ENCODE results near the gene CIDEA. TPM values are rescaled to one million over a fixed set of nuclear protein-coding genes. Genes with fewer than 3 reads are reported as not detected.

Gene CIDEA
- total RNA-seq, 1 donor from 2014 or later = not detected

DNA sequence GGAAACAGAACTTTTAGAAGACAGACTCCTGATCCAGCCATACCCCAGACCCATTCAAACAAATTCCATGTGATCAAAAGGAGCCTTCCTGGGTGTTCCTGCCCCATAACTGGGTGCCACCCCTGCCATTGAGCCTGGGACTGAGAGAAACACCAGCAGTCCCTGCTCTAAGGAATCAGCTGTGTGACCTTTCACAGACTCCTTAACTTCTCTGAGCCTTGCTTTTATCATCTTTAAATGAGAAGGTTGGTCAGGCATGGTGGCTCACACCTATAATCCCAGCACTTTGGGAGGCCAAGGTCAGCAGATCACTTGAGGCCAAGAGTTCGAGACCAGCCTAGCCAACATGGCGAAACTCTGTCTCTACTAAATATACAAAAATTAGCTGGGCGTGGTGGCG is 20.6 kb downstream of the CIDEA start:
- intact Hi-C loops (cut with DNase I) = no loop called here
- Histone ChIP-seq H3K27ac (no peak overlapping the region), H3K27me3 (no peaks in the 10 kb centered on the region), H3K4me3 (no peak overlapping the region), H3K36me3 (no peaks in the 10 kb centered on the region), H3K4me1 (peaks cover 15% of the 10 kb centered on the region), H3K9me3 (no peaks in the 10 kb centered on the region)
- DNase-seq (no peak), ATAC-seq (no peak)
- TF ChIP-seq, protein P1, sequence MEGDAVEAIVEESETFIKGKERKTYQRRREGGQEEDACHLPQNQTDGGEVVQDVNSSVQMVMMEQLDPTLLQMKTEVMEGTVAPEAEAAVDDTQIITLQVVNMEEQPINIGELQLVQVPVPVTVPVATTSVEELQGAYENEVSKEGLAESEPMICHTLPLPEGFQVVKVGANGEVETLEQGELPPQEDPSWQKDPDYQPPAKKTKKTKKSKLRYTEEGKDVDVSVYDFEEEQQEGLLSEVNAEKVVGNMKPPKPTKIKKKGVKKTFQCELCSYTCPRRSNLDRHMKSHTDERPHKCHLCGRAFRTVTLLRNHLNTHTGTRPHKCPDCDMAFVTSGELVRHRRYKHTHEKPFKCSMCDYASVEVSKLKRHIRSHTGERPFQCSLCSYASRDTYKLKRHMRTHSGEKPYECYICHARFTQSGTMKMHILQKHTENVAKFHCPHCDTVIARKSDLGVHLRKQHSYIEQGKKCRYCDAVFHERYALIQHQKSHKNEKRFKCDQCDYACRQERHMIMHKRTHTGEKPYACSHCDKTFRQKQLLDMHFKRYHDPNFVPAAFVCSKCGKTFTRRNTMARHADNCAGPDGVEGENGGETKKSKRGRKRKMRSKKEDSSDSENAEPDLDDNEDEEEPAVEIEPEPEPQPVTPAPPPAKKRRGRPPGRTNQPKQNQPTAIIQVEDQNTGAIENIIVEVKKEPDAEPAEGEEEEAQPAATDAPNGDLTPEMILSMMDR (IDR thresholded peaks at IDR 0.05) = no peak

DNA sequence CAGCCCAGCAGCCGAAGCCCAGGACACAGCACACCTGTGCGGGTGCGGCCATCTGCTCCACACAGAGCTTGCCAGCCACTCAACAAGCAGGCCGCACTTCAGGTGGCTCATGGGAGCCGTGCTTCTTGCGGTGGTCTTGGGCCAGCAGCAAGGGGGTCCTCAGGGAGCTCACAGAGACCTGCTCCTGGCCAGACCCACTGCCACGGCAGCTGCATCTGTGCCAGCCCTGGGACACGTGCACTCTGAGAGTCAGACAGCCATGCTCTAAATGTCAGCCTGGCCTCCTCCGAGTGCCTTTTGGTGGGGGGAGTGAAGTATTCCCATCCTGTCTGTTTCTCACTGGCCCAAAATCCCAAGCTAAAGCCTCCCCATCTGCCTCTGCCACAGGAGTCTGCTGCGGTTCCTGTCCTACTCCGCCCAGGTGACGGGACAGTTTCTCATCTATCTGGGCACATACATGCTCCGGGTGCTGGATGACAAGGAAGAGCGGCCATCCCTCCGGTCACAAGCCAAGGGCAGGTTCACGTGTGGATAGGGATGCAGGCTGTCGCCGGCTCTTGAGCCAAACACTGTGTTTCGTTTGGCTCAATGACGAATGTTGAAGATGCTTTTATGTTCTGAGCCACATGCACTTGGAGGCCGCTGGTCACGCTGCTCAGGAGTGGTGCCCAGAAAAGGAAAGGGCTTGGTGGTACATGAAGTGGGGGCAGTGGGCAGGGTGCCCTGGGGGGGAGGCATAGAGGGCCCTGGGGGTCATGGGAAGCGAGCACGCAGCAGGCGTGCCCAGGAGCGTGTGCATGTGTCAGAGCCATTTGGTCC is 22.8 kb downstream of the CIDEA start:
- H3K36me3 ChIP-seq = no peaks in the 10 kb centered on the region
- H3K4me3 ChIP-seq = no peak overlapping the region
- intact Hi-C loops (cut with DNase I) = no loop called here
- no peak overlapping the region for H3K27ac ChIP-seq
- ATAC-seq (no peak), DNase-seq (no peak)
- H3K27me3 ChIP-seq = no peaks in the 10 kb centered on the region
- TF ChIP-seq, protein P1 (IDR thresholded peaks at IDR 0.05) = no peak
- H3K9me3 ChIP-seq = no peaks in the 10 kb centered on the region
- H3K4me1 ChIP-seq = peaks cover 15% of the 10 kb centered on the region

DNA sequence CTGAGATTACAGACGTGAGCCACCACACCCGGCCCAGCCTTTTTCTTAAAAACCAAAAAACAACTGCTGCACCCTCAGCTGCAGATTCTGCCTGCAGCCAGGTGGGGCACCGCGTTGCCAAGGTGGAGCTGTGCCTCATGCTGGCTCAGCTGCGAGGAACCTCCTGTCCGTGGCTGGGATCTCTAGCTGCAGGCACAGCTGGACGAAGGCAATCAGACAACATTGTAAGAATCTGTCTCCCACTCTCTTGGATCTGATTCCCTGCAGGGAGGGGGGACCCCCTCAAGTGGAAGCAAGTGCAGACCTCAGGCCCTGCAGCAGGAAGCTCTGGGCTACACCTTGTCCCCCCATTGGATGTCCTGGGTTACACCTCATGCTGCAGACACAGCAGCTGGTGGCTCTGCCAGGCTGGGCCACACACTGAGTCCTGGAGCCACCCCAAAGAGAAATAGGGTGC is 24.1 kb downstream of the CIDEA start:
- H3K27ac ChIP-seq = peak overlapping the region; percentile 90
- no peaks in the 10 kb centered on the region for H3K9me3 ChIP-seq
- intact Hi-C loops (cut with DNase I) = no loop called here
- H3K36me3 ChIP-seq = no peaks in the 10 kb centered on the region
- DNase-seq (no peak), ATAC-seq (no peak)
- TF ChIP-seq, protein P1 (IDR thresholded peaks at IDR 0.05) = no peak
- no peaks in the 10 kb centered on the region for H3K27me3 ChIP-seq
- H3K4me3 ChIP-seq = peak overlapping the region; percentile 44
- peaks cover 15% of the 10 kb centered on the region for H3K4me1 ChIP-seq

DNA sequence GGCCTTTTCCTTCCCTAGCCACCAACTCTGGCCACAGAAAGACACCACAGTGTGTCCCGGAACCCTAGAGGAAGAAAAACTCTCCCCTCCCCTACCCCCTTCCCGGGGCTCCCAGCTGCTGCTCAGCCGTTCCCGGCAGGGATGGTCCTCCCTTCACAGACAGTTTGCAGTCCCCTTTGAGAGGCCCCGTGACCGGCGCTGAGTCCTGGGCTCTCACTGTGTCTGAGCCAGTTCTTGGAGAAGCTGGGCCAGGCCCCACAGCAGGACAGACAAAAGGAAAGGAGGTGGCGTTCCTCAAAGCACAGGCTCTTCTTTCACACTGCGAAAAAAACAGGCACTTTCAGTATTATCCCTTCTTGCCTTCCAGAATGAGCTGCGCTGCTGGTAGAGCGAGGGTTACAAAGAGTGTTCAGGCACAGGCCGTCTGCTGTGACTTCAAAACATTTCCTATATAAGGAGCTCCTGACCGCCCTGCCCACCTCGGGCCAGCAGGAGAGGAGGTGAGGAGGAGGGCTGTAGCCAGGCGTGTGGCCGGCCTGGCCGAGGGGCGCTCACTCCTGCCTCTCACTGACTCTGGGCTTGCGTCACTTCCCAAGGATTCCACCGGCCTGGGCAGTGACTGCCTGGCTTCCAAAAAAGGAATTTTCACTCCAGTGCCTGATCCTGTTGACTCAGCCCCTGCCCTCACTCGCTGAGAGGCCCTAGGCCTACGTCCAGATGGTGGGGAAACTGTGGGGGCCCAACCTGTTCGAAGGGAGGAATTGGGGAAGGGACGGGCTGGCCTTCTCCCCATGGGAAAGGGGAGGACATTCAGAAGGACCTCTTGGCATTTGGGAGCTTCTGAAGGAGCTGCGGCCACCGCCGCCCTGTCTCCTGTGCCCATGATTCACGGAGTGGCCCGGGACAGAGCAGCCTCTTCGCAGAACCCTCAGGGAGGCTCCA is 24.9 kb downstream of the CIDEA start:
- H3K9me3 ChIP-seq = no peaks in the 10 kb centered on the region
- DNase-seq (peak; percentile 80), ATAC-seq (peak; percentile 91)
- H3K27me3 ChIP-seq = no peaks in the 10 kb centered on the region
- TF ChIP-seq, protein P1 (IDR thresholded peaks at IDR 0.05) = no peak
- intact Hi-C loops (cut with DNase I) = no loop called here
- H3K4me3 ChIP-seq = peak overlapping the region; percentile 44
- H3K4me1 ChIP-seq = peaks cover 15% of the 10 kb centered on the region
- H3K27ac ChIP-seq = peak overlapping the region; percentile 90
- no peaks in the 10 kb centered on the region for H3K36me3 ChIP-seq

DNA sequence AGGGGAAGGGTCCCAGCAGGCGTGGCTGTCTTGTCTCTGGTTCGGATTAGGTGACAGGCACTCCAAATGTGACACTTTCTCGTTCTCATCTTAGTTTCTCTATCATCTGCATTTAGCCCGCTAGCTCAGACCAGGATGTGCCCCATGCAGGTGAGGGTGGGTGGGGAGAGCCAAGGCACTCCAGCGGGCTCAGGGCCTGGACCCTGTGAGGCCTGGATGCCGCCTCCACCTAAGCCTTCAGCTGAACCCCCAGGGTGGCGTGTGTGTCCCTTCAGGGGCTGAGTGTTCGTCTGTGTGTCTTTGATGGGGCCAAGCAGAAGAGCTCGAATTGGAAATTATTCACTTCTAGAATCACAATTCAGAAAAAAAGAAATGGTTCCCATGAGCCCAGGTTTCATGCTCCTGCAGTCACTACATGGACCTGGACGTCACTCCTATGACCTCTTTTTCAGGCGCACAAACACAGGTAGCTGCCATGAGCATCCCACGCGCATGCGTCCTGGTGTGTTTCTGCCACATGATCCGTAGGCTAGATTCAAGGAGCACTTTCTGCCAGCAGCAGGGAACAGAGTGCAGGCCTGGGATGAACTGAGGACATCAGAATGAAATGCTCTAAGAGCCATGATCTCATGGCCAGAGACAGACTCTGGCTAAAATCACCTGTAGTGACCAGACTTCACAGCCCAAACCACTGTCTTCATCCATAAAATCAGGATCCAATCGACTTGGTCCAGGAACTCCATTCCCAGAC is 25.8 kb downstream of the CIDEA start:
- Histone ChIP-seq H3K9me3 (no peaks in the 10 kb centered on the region), H3K27ac (peak overlapping the region; percentile 90), H3K4me3 (peak overlapping the region; percentile 44), H3K4me1 (peaks cover 15% of the 10 kb centered on the region), H3K27me3 (no peaks in the 10 kb centered on the region), H3K36me3 (no peaks in the 10 kb centered on the region)
- no peak for ATAC-seq
- intact Hi-C loops (cut with DNase I) = no loop called here
- DNase-seq = no peak
- TF ChIP-seq, protein P1 (IDR thresholded peaks at IDR 0.05) = no peak
